Left ventricle myocardium inferior (tissue), 1 donor: ENCODE results near the gene PRDM7. TPM values are rescaled to one million over a fixed set of nuclear protein-coding genes. Genes with fewer than 3 reads are reported as not detected.

Experiments
- total RNA-seq: library from RNA; stranded (reverse); fragmentation: NEBNext Ultra II Directional; extraction: Animal tissue kit (Norgen Biotek cat#: 25700); gene quantifications from one replicate; pipeline ENCODE4 v1.2.1, GENCODE V29; 2021
- donor health status: DM: no; HTN: yes; CAD: no; lungs with severe emphysema.

The PRDM7 gene
- total RNA-seq, 1 donor from 2014 or later: not detected

Other genes with a start within 250 kb of the PRDM7 start
- gene SPIRE2, start 248.9 kb downstream of the PRDM7 start, total RNA-seq: 1.2 TPM
- gene TCF25, start 203.7 kb downstream of the PRDM7 start, total RNA-seq: 82.6 TPM
- 1.2 TPM for gene MC1R, start 158.5 kb downstream of the PRDM7 start, total RNA-seq
- 2.1 TPM for gene TUBB3, start 154.0 kb downstream of the PRDM7 start, total RNA-seq
- 44.7 TPM for gene DEF8, start 128.6 kb downstream of the PRDM7 start, total RNA-seq
- 4.6 TPM for gene DBNDD1, start 57.9 kb downstream of the PRDM7 start, total RNA-seq